Stimulated activated CD8-positive, alpha-beta memory T cell treated with anti-CD3 and anti-CD28 coated beads, Interleukin-7, amount 100 ng/mL, for 1 hour (primary cell): ENCODE measurements around the gene HECTD4.
"Not testable (repeated sequence)": the region's sequence is repeated elsewhere in the genome, so short reads cannot be mapped to it uniquely, and the experiment has no call there.

Experiments used
- DNase-seq, 2 donors: peaks; one replicate each; pipeline ENCODE4 v3.0.0-alpha.2; 2020; ENCODE audit warnings: low read depth in 2 of 2

HECTD4 gene

DNA sequence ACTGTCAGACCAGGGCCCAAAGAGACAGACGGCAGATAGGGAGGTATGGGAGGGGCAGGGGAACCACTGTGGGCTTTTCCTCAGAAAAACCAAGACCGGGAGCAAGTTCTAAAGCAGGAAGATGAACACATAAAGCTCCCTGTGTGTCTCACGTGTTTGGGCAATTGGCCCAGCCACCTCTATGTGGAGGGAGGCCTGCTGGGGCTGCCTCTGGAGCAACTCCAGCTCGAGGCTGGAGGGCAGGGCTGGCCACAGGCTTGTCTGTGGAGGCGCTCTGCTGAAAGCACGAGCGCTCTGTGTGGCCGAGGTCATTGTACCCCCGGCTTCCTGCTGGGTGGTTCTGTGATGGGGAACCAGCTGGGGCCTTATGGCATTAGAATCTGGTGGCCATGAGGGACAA is 220.5 kb downstream of the HECTD4 start:
- no peak for DNase-seq

DNA sequence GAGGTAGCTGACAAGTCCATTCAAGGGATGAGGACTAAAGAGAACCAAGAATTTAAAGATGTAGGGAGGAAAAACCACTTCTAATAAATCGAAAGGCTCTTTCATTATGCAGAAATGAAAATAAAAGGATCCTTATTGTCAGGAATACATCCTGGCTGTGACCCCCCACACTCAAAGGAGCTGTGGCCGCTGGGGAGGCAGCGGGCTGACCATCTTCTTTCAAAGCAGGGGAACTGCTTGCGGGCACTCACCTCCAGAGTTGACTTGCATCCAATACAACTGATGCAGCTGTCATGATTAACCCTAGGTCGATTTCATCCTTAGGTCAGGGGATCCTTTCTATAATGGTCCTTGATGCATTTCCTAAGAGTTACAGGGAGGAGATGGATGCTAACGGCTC is 221.6 kb downstream of the HECTD4 start:
- DNase-seq = no peak

DNA sequence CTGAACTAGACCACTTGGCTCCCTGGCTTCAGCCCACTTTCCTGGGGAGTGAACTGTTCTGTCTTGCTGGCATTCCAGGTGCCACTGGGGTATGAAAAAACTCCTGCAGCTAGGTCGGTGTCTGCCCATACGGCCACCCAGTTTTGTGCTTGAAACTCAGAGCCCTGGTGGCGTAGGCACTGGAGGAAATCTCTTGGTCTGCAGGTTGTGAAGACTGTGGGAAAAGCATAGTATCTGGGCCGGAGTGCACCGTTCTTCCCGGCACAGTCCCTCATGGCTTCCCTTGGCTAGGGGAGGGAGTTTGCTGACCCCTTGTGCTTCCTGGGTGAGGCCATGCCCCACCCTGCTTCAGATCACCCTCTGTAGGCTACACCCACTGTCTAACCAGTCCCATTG is 223.1 kb downstream of the HECTD4 start:
- no peak for DNase-seq

DNA sequence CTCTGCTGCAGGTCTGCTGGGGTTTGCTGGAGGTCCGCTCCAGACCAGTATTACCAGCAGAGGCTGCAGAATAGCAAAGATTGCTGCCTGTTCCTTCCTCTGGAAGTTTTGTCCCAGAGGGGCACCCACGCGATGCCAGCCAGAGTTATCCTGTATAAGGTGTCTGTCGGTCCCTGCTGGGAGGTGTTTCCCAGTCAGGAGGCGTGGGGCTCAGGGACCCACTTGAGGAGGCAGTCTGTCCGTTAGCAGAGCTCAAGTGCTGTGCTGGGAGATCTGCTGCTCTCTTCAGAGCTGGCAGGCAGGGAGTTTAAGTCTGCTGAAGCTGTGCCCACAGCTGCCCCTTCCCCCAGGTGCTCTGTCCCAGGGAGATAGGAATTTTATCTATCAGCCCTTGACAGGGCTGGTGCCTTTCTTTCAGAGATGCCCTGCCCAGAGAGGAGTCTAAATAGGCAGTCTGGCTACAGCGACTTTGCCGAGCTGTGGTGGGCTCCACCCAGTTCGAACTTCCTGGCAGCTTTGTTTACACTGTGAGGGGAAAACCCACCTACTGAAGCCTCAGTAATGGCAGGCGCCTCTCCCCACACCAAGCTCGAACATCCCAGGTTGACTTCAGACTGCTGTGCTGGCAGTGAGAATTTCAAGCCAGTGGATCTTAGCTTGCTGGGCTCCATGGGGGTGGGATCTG is 223.6 kb downstream of the HECTD4 start:
- not testable (repeated sequence) for DNase-seq

DNA sequence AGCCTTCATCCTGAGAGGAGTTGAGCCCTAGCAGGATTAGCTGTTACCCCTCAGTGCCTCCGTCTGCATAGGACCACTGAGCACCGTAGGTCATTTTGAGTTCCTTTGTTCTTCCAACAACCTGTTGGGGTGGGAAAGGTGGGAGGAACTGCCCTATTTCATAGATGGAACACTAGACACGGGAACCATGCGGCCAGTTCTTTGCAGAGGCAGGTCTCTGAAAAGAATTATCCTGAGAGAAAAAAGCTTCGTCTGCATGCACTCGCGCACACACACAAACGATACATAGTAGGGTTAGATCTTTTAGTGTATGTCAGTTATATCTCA is 228.4 kb downstream of the HECTD4 start:
- no peak for DNase-seq

DNA sequence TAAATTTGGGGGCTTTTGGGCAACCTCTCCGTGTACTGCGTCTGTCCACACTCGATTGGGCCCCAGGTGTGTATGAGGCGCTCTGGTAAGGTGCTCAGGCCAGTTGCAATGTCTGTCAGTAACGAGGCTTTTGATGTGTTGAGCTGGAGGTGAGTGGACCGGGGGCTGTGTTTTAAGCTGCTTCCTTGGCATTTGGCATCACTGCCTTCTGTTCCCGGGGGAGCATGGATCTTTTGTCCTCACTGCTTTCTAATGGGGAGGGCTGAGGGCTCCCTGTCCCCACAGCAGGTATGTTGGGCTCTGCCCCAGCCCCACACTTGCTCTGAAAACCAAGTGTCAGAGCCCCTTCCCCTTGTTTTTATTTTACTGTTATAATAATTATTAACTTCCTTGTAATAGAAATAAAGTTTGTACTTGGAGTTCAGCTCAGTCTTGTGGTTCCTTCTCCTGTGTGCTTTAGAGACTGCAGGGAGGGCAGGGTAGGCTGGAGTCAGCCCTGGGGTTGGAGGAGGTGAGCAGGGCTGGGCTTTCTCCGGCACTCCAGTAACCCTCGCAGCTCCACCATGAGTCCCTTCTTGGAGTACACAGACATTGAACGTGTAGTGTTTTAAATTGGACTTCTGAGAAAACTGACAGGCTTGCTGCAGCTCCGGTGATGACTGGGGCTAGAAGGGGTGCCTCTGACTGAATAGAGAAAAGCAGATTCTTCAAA is 228.9 kb downstream of the HECTD4 start:
- DNase-seq = no peak

DNA sequence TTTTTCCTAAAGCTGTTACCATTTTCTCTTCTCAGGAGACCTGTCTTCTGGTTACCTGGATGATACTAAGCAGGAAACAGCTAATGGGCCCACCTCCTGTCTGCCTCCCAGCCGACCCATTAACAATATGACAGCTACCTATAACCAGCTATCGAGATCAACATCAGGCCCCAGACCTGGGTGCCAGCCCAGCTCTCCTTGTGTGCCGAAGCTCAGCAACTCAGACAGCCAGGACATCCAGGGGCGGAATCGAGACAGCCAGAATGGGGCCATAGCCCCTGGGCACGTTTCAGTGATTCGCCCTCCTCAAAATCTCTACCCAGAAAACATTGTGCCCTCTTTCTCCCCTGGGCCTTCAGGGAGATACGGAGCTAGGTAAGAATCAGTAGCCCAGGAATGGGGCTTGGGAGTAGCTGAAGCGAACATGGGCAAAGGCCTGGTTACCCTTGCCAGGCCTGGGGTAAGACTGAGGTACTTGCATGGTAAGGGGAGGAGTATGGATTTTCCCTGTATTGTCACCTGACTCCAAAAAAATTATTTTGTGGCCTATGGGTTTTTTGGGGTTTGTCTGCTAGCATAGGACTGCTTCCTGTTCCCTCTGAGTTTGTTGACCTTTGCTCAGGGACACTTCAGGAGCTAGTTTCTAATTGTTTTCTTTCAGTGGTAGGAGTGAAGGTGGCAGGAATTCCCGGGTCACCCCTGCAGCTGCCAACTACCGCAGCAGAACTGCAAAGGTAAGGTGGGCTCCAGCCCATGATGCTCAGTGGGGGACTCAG is 230.3 kb downstream of the HECTD4 start:
- DNase-seq = no peak

DNA sequence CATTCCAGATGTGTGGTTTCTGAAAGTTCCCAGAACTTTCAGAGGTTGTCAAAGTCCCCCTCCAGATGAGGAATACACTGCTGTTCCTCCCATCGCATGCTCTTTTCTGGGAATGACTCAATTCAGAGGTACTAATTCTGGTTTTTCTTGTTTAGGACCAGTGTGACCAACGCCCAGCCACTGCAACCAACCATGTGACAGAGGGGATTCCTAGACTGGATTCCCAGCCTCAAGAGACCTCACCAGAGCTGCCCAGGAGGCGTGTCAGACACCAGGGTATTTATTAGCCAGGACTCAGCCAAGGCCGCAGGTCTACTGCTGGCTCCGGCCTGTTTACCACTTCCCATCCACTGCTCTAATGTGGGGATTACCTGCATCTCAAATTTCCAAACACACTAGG is 232.6 kb downstream of the HECTD4 start:
- no peak for DNase-seq

DNA sequence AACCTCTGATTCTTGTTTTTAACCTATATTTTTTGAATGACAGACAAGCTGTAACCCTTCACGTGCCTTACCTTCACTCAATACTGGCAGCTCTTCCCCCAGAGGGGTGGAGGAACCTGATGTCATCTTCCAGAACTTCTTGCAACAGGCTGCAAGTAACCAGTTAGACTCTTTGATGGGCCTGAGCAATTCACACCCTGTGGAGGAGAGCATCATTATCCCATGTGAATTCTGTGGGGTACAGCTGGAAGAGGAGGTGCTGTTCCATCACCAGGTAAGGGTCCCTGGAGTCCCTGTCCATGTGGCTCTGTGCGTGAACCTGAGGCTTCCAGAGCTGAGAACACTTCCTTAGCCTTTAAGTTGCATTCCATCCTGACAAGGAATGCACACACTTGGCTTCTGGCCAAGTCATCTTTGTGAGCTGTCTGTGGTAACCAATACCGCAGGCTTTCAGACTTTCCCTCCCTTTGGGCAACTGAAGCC is 234.2 kb downstream of the HECTD4 start:
- DNase-seq = no peak

DNA sequence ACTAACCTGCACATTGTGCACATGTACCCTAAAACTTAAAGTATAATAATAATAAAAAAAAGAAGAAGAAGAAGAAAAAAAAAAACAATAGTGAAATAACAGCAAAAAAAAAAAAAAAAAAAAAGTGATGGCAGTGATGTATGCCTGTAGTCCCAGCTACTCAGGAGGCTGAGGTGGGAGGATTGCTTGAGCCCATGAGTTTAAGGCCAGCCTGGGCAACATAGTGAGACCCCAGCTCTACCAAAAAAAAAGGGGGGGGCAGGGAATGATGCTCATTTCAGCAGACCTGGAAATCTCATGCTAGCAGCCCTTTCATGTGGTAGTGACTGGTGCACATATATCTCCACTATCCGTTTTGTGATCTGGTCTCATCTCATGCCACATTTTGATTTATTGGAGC is 236.1 kb downstream of the HECTD4 start:
- DNase-seq = no peak

DNA sequence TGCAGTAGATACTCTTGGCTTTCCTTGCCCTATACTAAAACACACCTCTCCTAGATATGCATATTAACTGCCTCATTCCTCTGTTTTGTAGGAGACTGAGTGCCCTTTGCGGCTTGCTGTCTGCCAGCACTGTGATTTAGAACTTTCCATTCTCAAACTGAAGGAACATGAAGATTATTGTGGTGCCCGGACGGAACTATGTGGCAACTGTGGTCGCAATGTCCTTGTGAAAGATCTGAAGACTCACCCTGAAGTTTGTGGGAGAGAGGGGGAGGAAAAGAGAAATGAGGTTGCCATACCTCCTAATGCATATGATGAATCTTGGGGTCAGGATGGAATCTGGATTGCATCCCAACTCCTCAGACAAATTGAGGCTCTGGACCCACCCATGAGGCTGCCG is 241.5 kb downstream of the HECTD4 start:
- DNase-seq = no peak

DNA sequence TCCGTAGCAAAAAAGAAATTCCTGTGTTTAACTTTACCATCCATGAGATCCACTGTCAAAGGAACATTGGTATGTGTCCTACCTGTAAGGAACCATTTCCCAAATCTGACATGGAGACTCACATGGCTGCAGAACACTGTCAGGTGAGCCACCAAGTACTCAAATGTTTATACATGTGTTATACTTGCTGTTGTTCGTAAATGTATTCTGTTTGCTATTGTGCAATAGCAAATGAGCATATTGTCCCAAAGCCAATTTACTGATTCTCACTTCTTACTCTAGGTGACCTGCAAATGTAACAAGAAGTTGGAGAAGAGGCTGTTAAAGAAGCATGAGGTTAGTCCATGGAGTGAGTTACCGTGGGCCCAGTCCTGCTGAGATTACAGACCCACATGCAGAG is 247.5 kb downstream of the HECTD4 start:
- no peak for DNase-seq

DNA sequence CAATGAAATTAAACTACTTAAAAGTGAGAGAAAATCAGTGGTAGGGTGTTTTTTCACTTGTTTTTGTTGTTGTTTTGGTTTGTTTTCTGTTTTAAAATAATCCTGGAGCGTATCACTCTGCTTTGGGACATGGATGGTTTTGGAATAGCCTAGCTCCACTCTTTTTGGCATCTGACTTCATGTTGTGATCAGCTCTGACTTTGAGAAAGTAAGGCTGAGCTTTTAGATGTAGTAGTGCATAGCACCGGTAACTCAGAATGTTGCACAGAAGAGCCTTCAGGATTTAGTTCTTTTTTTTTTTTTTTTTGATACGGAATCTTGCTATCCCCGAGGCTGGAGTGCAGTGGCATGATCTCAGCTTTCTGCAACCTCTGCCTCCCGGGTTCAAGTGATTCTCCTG is 248.8 kb downstream of the HECTD4 start:
- no peak for DNase-seq

DNA sequence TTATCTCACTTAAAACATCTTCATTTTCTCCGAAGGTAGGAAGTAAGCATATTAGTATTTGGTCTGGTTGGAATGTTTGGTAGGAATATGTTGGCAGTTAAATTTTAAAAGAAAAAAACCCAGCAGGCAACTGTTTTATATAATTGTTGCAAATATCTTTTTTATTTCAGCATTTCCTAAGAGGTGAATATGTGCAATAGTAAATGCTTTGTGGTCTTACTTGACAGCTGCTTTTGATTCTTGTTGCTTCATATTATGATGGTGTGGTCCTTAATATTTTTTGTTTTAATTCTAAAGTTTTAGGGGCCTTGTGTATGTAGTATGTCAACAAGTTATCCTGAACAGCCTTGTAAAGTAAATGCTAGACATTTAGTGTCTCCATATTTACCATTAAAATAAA is 250.5 kb downstream of the HECTD4 start:
- no peak for DNase-seq

DNA sequence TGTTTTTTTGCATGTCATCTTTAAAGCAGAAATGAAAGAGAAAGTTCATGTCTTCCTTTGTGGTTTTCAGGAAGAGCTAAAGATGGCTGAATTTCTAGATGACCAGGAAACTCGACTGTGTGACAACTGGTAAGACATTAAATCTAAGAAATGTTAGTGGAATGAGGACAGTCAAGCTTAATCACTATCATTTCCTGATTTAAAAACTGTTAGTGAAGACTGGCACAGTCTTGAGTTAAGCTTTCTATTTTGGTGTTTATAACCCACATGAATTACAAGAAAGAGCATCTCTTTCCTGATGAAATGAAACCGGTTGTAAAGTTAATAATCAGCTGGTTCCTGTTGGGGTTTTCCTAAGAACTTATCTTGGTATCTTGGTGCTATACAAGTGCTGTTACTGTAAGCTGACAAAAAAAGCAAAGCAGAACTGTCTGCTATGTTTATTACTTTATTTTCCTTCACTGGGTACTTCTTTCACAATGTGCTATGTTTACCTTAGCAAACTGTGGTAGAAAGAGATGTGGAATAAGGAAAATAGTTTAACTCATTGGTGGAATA is 251.7 kb downstream of the HECTD4 start:
- no peak for DNase-seq

DNA sequence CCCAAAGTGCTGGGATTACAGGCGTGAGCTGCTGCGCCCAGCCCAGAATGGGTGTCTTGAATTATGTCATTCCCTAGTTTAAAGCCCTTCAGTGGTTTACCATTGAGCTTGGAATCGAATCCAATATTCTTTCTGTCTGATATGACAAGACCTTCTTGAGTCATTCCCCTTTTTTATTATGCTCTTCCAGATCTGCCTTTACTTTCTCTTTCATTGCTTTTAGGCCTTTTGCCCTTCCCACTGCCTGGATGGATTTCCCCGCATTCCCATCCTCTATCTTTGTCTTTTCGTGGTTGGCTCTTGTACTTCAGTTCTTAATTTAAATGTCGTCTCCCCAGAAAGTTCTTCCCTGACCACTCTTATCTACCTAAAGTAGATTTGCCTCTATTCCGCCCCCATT is 255.3 kb downstream of the HECTD4 start:
- DNase-seq = no peak

DNA sequence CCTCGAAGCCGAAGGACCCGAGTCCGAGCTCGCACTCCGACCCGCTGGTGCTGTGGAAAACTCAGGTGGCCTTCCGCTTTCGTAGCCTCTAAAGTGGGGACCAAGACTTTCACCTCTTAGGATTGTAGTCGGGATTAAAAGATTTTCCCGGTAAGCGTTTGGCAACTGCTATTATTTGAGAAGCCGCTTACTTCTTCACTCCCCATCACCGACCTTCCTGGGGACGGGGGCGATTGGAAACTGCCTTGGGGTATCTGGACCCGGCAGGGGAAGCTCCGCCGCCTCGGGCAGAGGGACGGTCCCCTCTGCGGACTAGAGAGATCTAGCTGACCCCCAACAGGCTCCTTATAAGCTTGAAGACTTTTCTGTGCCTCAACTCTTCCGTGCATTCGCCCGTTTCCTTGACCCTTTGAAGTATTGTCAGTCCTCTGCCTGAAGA is 256.2 kb downstream of the HECTD4 start:
- no peak for DNase-seq

DNA sequence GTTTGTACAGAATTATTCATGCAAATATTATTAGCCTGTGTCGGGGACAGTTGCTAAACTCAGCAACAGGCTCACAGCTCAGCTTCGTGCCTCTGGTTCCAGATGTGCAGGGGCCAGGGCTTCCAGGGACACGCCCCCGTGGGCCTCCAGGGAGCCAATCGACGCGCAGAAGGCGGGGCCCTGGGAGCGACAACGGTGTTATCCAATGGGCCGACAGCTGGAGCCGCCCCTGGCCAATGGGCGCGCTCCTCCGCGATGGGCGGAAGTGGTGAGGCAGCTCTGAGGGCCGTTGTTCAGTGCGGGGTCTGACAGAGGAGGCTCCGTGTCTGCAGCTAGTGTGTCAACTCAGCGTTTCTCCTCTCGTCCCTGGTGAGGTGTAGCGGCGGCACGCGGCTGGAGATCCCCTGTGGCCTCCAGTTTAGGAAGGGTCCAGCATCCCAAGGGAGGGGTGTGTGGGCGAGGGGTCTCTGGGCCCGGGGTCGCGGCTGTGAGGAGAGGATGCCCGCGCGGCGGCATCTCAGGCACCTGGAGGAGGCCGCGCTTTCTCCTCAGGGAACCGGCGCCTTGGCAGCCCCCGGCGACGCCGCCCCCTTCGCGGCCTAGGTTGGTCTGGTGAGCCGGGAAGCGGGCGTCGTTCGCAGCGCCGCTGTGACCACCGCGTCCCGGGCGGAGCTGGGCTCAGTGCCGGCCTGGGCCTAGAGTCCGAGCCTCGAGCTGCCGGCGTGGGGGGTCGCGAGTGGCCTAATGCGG is 256.8 kb downstream of the HECTD4 start, which contains the start of gene TRAFD1:
Gene TRAFD1, plus strand, starts transcription at position 311 of the 750 bp plus-strand sequence. CDS start 4,963 bp downstream, outside the sequence.
- peak; percentile 95 to 96 for DNase-seq

DNA sequence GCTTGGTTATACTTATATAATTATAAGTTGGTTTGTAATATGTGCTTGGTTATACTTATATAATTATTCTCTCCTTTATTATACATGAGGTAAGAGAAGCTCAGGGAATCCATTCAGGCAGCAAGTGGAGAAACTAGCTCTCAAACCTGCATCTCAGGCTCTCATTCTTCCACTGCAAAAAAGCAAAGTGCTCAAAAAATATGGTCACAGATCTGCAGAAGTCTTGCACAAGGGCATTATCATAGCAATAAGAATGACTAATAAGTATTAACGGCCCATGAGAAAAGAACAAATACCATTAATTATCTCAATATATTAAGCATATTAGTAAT is 257.3 kb downstream of the HECTD4 start:
- DNase-seq = no peak

DNA sequence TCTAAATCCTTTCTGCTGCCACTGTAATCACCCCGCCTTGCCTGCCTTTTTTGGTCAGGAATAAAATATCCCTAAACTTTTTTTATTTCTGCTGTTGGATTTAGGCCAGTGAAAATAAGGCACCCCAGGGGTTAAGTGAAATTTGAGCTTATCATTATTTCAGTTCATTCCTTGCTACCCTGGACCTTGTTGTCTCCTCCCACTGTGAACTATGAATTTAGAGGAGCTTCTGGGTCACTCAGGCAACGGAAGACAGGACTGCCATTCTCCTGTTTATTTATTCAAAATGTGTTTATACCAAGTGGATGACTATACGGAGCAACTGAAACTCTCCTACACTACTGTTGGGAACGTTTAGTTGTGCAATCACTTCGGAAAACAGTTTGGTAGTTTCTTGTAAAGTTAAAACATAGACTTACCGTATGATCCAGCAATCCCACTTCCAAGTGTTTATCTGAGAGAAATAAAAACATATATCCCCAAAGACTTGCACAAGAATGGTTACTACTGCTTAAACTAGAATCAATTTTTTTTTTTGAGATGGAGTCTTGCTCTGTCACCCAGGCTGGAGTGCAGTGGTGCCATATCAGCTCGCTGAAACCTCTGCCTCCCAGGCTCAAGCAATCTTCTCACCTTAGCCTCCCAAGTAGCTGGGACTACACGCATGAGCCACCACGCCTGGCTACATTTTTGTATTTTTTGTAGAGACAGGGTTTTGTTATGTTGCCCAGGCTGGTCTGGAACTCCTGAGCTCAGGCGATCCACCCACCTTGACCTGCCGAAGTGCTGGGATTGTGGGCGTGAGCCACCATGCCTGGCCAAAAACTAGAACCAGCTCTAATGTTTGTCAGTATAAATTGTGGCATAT is 259.2 kb downstream of the HECTD4 start:
- DNase-seq = no peak
